Measurements from ENCODE around the gene SNX17.
"Not testable (repeated sequence)": the region's sequence is repeated elsewhere in the genome, so short reads cannot be mapped to it uniquely, and the experiment has no call there.

SNX17 gene

GRCh38 chr2:27400348-27401135 lies 30.1 kb downstream of the SNX17 start:
- Mint-ChIP-seq H3K27me3 (no peaks in the 10 kb centered on the region), H3K27ac (peak overlapping the region; percentile 5), H3K36me3 (peaks cover 28% of the 10 kb centered on the region), H3K4me1 (peaks cover 34% of the 10 kb centered on the region), H3K4me3 (no peak overlapping the region), H3K9me3 (no peaks in the 10 kb centered on the region)
- DNase-seq: no peak
- CTCF ChIA-PET: no interaction called here

- no peak for DNase-seq
- Mint-ChIP-seq H3K9me3 (peaks cover 4% of the 10 kb centered on the region), H3K36me3 (peaks cover 24% of the 10 kb centered on the region), H3K27me3 (peaks cover 9% of the 10 kb centered on the region), H3K4me3 (peak overlapping the region; percentile 81), H3K4me1 (peaks cover 50% of the 10 kb centered on the region), H3K27ac (peak overlapping the region; percentile 87)
- CTCF ChIA-PET: interaction anchor here (1.0 to 1.8 kb wide), 5 partner anchors 13 to 36 kb away, joined by 3 to 4 read pairs (median 4); no protein-coding TSS in a partner anchor
Measured at GRCh38 chr2:27407798-27408491, 37.5 kb downstream of the SNX17 start.

GRCh38 chr2:27408601-27409320 lies 38.3 kb downstream of the SNX17 start:
- DNase-seq: peak; percentile 33
- H3K4me1 Mint-ChIP-seq: peaks cover 45% of the 10 kb centered on the region
- peaks cover 20% of the 10 kb centered on the region for H3K36me3 Mint-ChIP-seq
- peaks cover 4% of the 10 kb centered on the region for H3K9me3 Mint-ChIP-seq
- peak overlapping the region; percentile 81 for H3K4me3 Mint-ChIP-seq
- H3K27me3 Mint-ChIP-seq: peaks cover 9% of the 10 kb centered on the region
- H3K27ac Mint-ChIP-seq: peak overlapping the region; percentile 87
- CTCF ChIA-PET: interaction anchor here (1.1 to 2.2 kb wide), 6 partner anchors 22 to 274 kb away, joined by 3 to 12 read pairs (median 4); no protein-coding TSS in a partner anchor

- Mint-ChIP-seq H3K4me1 (peaks cover 43% of the 10 kb centered on the region), H3K36me3 (peaks cover 18% of the 10 kb centered on the region), H3K9me3 (peaks cover 4% of the 10 kb centered on the region), H3K4me3 (peak within 1 kb of the TSS; percentile 81), H3K27ac (peak within 1 kb of the TSS; percentile 88), H3K27me3 (peaks cover 9% of the 10 kb centered on the region)
- peak; percentile 98 for DNase-seq
- CTCF ChIA-PET: interaction anchor here (0.7 to 2.2 kb wide), 7 partner anchors 21 to 274 kb away, joined by 3 to 12 read pairs (median 3); partner anchors contain the start of gene ZNF513
Measured at GRCh38 chr2:27409321-27410073, 39.1 kb downstream of the SNX17 start, which contains the start of gene PPM1G. PPM1G (minus strand) TSS chr2:27409591; CDS start chr2:27409422, 169 bp downstream.

GRCh38 chr2:27412419-27413152 lies 42.2 kb downstream of the SNX17 start:
- CTCF ChIA-PET: no interaction called here
- no peak overlapping the region for H3K27ac Mint-ChIP-seq
- H3K4me3 Mint-ChIP-seq: no peak overlapping the region
- peaks cover 4% of the 10 kb centered on the region for H3K9me3 Mint-ChIP-seq
- H3K27me3 Mint-ChIP-seq: peaks cover 19% of the 10 kb centered on the region
- peaks cover 8% of the 10 kb centered on the region for H3K36me3 Mint-ChIP-seq
- DNase-seq: no peak
- H3K4me1 Mint-ChIP-seq: peaks cover 23% of the 10 kb centered on the region

GRCh38 chr2:27416151-27416550 lies 45.7 kb downstream of the SNX17 start:
- DNase-seq: no peak
- CTCF ChIA-PET: no interaction called here
- Mint-ChIP-seq H3K27ac (no peak overlapping the region), H3K36me3 (no peaks in the 10 kb centered on the region), H3K9me3 (no peaks in the 10 kb centered on the region), H3K27me3 (peaks cover 23% of the 10 kb centered on the region), H3K4me3 (no peak overlapping the region), H3K4me1 (peaks cover 5% of the 10 kb centered on the region)

GRCh38 chr2:27420996-27421395 lies 50.6 kb downstream of the SNX17 start:
- CTCF ChIA-PET: interaction anchor here (1.1 kb wide), 1 partner anchor 13 kb away, joined by 4 read pairs; no protein-coding TSS in a partner anchor
- no peak overlapping the region for H3K4me3 Mint-ChIP-seq

GRCh38 chr2:27421660-27422250 lies 51.3 kb downstream of the SNX17 start:
- no peak for DNase-seq
- Mint-ChIP-seq H3K27ac (no peak overlapping the region), H3K9me3 (no peaks in the 10 kb centered on the region), H3K4me3 (no peak overlapping the region), H3K27me3 (peaks cover 12% of the 10 kb centered on the region), H3K36me3 (no peaks in the 10 kb centered on the region), H3K4me1 (no peaks in the 10 kb centered on the region)
- CTCF ChIA-PET: interaction anchor here (1.1 kb wide), 1 partner anchor 14 kb away, joined by 4 read pairs; no protein-coding TSS in a partner anchor

More at GRCh38 chr2:27420996-27421395, 50.6 kb downstream of the SNX17 start:
- H3K9me3 Mint-ChIP-seq: no peaks in the 10 kb centered on the region
- DNase-seq: no peak
- peaks cover 12% of the 10 kb centered on the region for H3K27me3 Mint-ChIP-seq
- H3K27ac Mint-ChIP-seq: no peak overlapping the region
- H3K36me3 Mint-ChIP-seq: no peaks in the 10 kb centered on the region
- H3K4me1 Mint-ChIP-seq: no peaks in the 10 kb centered on the region

GRCh38 chr2:27422958-27423357 lies 52.5 kb downstream of the SNX17 start:
- Mint-ChIP-seq H3K27ac (no peak overlapping the region), H3K9me3 (no peaks in the 10 kb centered on the region), H3K27me3 (peaks cover 12% of the 10 kb centered on the region), H3K4me3 (no peak overlapping the region), H3K4me1 (peaks cover 8% of the 10 kb centered on the region), H3K36me3 (peaks cover 3% of the 10 kb centered on the region)
- DNase-seq: no peak
- CTCF ChIA-PET: no interaction called here

GRCh38 chr2:27425039-27425438 lies 54.6 kb downstream of the SNX17 start:
- CTCF ChIA-PET, DNase-seq, H3K36me3 Mint-ChIP-seq, H3K27ac Mint-ChIP-seq, H3K9me3 Mint-ChIP-seq, H3K4me3 Mint-ChIP-seq: not testable (repeated sequence)
- H3K4me1 Mint-ChIP-seq: peaks cover 19% of the 10 kb centered on the region
- H3K27me3 Mint-ChIP-seq: peaks cover 12% of the 10 kb centered on the region
